Astrocyte (in vitro differentiated cells and primary cell): ENCODE data around the gene HSD17B14.

Experiments
- CTCF ChIP-seq: IDR thresholded peaks from 2 replicates; pipeline ENCODE4 v1.5.1; 2011; ENCODE audit warnings: low read depth, mild to moderate bottlenecking, inconsistent platforms, low read length, moderate library complexity; ENCODE audit not compliant: insufficient read depth
- EZH2 ChIP-seq: IDR thresholded peaks from 2 replicates; pipeline ENCODE4 v1.6.1; 2012; ENCODE audit warnings: mild to moderate bottlenecking, low read length, inconsistent platforms; ENCODE audit not compliant: insufficient read depth

GRCh38 chr19:48812094-48812929 is 24.0 kb downstream of the HSD17B14 start:
- no peak for TF ChIP-seq CTCF
- no peak for TF ChIP-seq EZH2
